GM18907 (cell line): ENCODE results near the gene RPUSD3.
"Not testable (repeated sequence)": the region's sequence is repeated elsewhere in the genome, so short reads cannot be mapped to it uniquely, and the experiment has no call there.

ENCODE experiments used
- ATAC-seq: cut with Tn5 transposase; IDR thresholded peaks from one replicate; pipeline ENCODE4 v1.9.1; 2021; ENCODE audit warnings: mild to moderate bottlenecking, moderate library complexity; ENCODE audit not compliant: unreplicated experiment

The RPUSD3 gene

GRCh38 chr3:9843715-9844438 is at the start of gene RPUSD3:
RPUSD3 (minus strand) TSS chr3:9844008; CDS start chr3:9843990, 18 bp downstream.
- peak; percentile 96 for ATAC-seq

- no peak for ATAC-seq
These were observed 47.3 kb upstream of the RPUSD3 start for GRCh38 chr3:9891072-9891622.

GRCh38 chr3:9890249-9891071 is 46.7 kb upstream of the RPUSD3 start, which contains the start of gene JAGN1:
JAGN1 (plus strand) TSS chr3:9890610; CDS start chr3:9890723, 113 bp downstream.
- ATAC-seq = peak; percentile 78

GRCh38 chr3:9889405-9889804 is 45.6 kb upstream of the RPUSD3 start:
- ATAC-seq = no peak

- no peak for ATAC-seq
These were observed 44.7 kb upstream of the RPUSD3 start for GRCh38 chr3:9888540-9888939.

GRCh38 chr3:9887480-9887879 is 43.7 kb upstream of the RPUSD3 start:
- no peak for ATAC-seq

- ATAC-seq = no peak
These were observed 42.5 kb upstream of the RPUSD3 start for GRCh38 chr3:9886328-9886727.

- no peak for ATAC-seq
These were observed 40.9 kb upstream of the RPUSD3 start for GRCh38 chr3:9884555-9885165.

- ATAC-seq = no peak
These were observed 40.1 kb upstream of the RPUSD3 start for GRCh38 chr3:9883706-9884554.

GRCh38 chr3:9881441-9881840 is 37.6 kb upstream of the RPUSD3 start:
- no peak for ATAC-seq

- ATAC-seq = no peak
These were observed 36.2 kb upstream of the RPUSD3 start, which contains the start of gene CIDEC for GRCh38 chr3:9879830-9880549. CIDEC (minus strand) TSS chr3:9880253; CDS start chr3:9878486, 1,767 bp downstream.

- no peak for ATAC-seq
These were observed 34.9 kb upstream of the RPUSD3 start for GRCh38 chr3:9878700-9879099.

- no peak for ATAC-seq
These were observed 33.2 kb upstream of the RPUSD3 start for GRCh38 chr3:9876991-9877390.

- not testable (repeated sequence) for ATAC-seq
These were observed 32.4 kb upstream of the RPUSD3 start for GRCh38 chr3:9876255-9876654.

- no peak for ATAC-seq
These were observed 31.6 kb upstream of the RPUSD3 start for GRCh38 chr3:9875448-9875847.

GRCh38 chr3:9872067-9872466 is 28.3 kb upstream of the RPUSD3 start:
- ATAC-seq = not testable (repeated sequence)

- ATAC-seq = no peak
These were observed 27.2 kb upstream of the RPUSD3 start for GRCh38 chr3:9870978-9871377.

GRCh38 chr3:9869955-9870354 is 26.1 kb upstream of the RPUSD3 start:
- ATAC-seq = no peak

- ATAC-seq = no peak
These were observed 23.3 kb upstream of the RPUSD3 start for GRCh38 chr3:9867106-9867505.

- ATAC-seq = no peak
These were observed 22.8 kb upstream of the RPUSD3 start for GRCh38 chr3:9866639-9867038.
